Choroid plexus epithelial cell (primary cell): ENCODE data around the gene SEC31A.

Experiments used
- DNase-seq: peaks from one replicate; pipeline ENCODE4 v3.0.0-alpha.2; 2010; ENCODE audit warnings: low read depth
- H3K4me3 ChIP-seq: 2 replicates; pipeline ENCODE4 v1.5.1; 2011; ENCODE audit warnings: low read depth, mild to moderate bottlenecking, control low read depth, low read length, moderate library complexity
- CTCF ChIP-seq: conservative IDR thresholded peaks from 2 replicates; pipeline ENCODE4 v1.5.1; 2011; ENCODE audit warnings: low read depth, mild to moderate bottlenecking, control low read depth, inconsistent platforms, low read length, moderate library complexity

Gene SEC31A

DNA sequence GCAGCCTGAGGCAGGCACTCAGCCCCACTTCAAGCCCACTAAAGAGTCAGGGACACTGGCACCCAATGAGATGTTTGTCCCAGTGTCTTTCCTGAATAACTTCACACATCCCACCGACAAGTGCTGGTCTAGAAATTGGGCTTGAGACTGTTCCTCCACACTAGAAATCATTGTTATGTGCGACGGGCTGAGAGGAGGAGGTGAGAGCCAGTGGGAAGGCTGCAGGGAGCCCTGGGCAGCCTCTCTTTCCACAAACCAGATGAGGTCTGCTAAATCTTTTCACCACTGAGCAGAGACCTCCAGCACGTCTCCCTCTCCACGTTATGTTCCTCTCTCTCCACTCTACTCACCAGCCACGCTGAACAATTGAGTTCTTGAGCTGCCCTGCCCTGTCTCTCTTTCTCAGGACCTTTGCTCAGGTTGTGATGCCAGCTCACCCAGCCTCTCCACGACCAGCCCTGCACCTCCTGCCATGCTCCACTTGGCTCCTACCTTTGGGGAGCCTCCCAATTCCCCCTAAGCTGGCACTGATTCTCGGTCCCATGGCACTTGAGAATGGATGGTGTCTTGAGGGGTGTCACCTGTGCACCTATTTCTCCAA, 100.8 kb downstream of the SEC31A start:
- no peak overlapping the region for H3K4me3 ChIP-seq
- DNase-seq = no peak
- TF ChIP-seq CTCF = no peak

DNA sequence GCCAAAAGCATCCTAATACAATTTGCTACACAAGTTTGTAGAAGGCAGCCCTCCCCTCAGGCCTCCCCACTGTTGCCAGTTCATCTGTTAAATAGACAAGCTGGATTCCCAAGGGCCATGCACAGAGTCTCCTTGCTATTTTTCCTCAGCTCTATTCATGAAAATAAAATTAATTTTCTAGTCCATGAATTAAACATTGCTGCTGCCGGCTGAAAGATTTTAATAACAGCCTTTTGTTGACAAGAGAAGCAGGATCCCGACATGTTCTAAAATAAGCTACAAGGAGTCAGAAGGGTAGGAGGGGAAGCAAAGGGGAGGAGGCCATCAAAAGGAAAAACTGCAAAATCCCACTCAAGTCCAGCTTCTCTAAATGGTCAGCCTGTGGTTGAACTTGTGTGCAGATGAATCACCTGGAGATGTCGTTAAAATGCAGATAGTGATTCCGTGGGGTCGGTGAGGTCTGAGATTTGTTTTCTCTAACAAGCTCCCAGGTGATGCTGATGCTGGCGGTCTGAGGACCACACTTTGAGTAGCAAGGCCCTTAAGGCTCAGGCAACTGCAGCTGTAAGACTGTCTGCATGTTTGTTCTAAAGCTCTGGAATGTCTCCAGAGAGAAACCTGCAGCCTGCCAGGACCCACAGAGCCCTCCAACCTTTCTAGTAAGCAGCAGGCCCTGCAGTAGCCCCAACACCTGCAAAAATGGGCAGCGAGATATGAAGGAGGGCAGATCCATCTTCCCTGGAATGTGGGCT, 101.8 kb downstream of the SEC31A start:
- no peak overlapping the region for H3K4me3 ChIP-seq
- DNase-seq = no peak
- no peak for TF ChIP-seq CTCF

- no peak for DNase-seq
- no peak for TF ChIP-seq CTCF
- H3K4me3 ChIP-seq = no peak overlapping the region
Measured at GRCh38 chr4:82787342-82787741, 103.6 kb downstream of the SEC31A start.

DNA sequence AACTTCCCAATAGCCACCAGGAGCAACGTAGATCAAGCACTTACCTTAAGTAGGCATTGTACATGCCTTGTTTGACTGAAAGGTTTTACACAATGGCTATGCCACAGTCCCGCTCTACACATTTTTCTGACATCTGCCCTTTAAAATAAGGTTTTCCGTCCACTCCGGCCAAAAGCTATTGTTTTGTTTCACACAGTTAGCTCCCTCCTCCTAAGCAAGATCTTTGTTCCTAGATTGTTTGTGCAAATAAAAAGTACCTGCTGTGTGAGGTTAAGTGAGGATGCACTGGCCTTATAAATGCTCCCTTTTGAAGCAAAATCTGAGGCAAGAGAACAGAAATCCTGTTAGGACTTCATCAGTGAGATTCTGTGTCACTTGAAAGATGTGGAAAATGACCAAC, 104.1 kb downstream of the SEC31A start:
- TF ChIP-seq CTCF = no peak
- H3K4me3 ChIP-seq = no peak overlapping the region
- no peak for DNase-seq

GRCh38 chr4:82785611-82786400, 105.1 kb downstream of the SEC31A start:
- H3K4me3 ChIP-seq = peak overlapping the region; percentile 9
- DNase-seq = peak; percentile 81
- TF ChIP-seq CTCF = no peak

GRCh38 chr4:82784681-82785610, 106.0 kb downstream of the SEC31A start:
- DNase-seq = peak; percentile 60
- H3K4me3 ChIP-seq = no peak overlapping the region
- TF ChIP-seq CTCF = no peak
